B cell (primary cell): ENCODE measurements around the gene FBXO7. TPM values are rescaled to one million over a fixed set of nuclear protein-coding genes. Genes with fewer than 3 reads are reported as not detected.

Source experiments
- ATAC-seq: fragments of 200-7000 bp; cut with Tn5 transposase; one replicate; pipeline ENCODE4 v1.10.0; 2021; ENCODE audit warnings: low read depth, mild to moderate bottlenecking, moderate number of reproducible peaks, moderate library complexity
- CTCF ChIA-PET: fragments of 350-600 bp; sonication (Branson Sonifier 250); formaldehyde crosslinking; loops from one replicate; lab custom pipeline; 2021; ENCODE audit warnings: antibody characterized with exemption, inconsistent platforms; lab: Charles Lee
- POLR2A ChIA-PET: fragments of 350-600 bp; sonication (Branson Sonifier 250); formaldehyde crosslinking; loops from one replicate; lab custom pipeline; 2021; ENCODE audit warnings: antibody characterized with exemption; lab: Charles Lee
- DNase-seq: peaks from one replicate; pipeline ENCODE4 v3.0.0; 2013
- H2AFZ ChIP-seq: 2 replicates; pipeline ENCODE4 v1.6.1; 2012; ENCODE audit warnings: mild to moderate bottlenecking, low read depth, low read length; ENCODE audit not compliant: insufficient read depth, poor library complexity, severe bottlenecking
- H3K27ac ChIP-seq, 2 donors: 1 replicate in 1 of 2; 2 replicates in 1 of 2; pipeline ENCODE4 v1.5.1; 2012 to 2013; ENCODE audit warnings: low read length in 2 of 2, mild to moderate bottlenecking in 2 of 2, moderate library complexity in 1 of 2
- H3K27me3 ChIP-seq, 4 experiments: fragments of 200-600 bp in 1 of 4; sonication (generic) in 1 of 4; replicated peaks in 1 of 4; 1 replicate in 2 of 4; 2 replicates in 2 of 4; pipeline versions ENCODE4 v1.6.1 to v1.7.0; 2013 to 2016; ENCODE audit warnings: low read length in 3 of 4, mild to moderate bottlenecking in 2 of 4, mixed read lengths in 1 of 4, moderate library complexity in 1 of 4; ENCODE audit not compliant: insufficient read depth in 4 of 4, control insufficient read depth in 3 of 4; ENCODE audit errors: control extremely low read depth in 1 of 4
- H3K36me3 ChIP-seq, 2 experiments: replicated peaks in 1 of 2; 1 replicate in 1 of 2; 2 replicates in 1 of 2; pipeline versions ENCODE4 v1.6.1 to v1.7.1; 2013; ENCODE audit warnings: low read length in 1 of 2; ENCODE audit not compliant: insufficient read depth in 2 of 2, control insufficient read depth in 1 of 2; ENCODE audit errors: control extremely low read depth in 1 of 2, extremely low read depth in 1 of 2
- H3K4me1 ChIP-seq, 2 donors: fragments of 200-600 bp in 1 of 2; sonication (generic) in 1 of 2; 1 replicate in 1 of 2; 2 replicates in 1 of 2; pipeline versions ENCODE4 v1.5.1 to v1.6.1; 2013 to 2017; ENCODE audit warnings: low read length in 2 of 2; ENCODE audit not compliant: control insufficient read depth in 2 of 2, insufficient read depth in 2 of 2
- H3K4me2 ChIP-seq: replicated peaks from 2 replicates; pipeline ENCODE3; 2012; ENCODE audit warnings: mild to moderate bottlenecking, low read depth, low read length; ENCODE audit not compliant: poor library complexity, severe bottlenecking
- H3K4me3 ChIP-seq, 5 experiments: fragments of 200-600 bp in 1 of 5; sonication (generic) in 1 of 5; 1 replicate in 3 of 5; 2 replicates in 2 of 5; pipeline versions ENCODE4 v1.5.1 to v1.7.0; 2011 to 2016; ENCODE audit warnings: low read length in 4 of 5, mild to moderate bottlenecking in 4 of 5, low read depth in 2 of 5, control low read depth in 1 of 5, moderate library complexity in 1 of 5; ENCODE audit not compliant: insufficient read depth in 1 of 5; ENCODE audit errors: control extremely low read depth in 1 of 5, extremely low read depth in 1 of 5
- H3K79me2 ChIP-seq: fragments of 200-600 bp; sonication (generic); one replicate; pipeline ENCODE4 v1.6.0; 2016; ENCODE audit warnings: low read length; ENCODE audit not compliant: control insufficient read depth, insufficient read depth
- H3K9ac ChIP-seq: fragments of 200-600 bp; sonication (generic); 2 replicates; pipeline ENCODE4 v1.6.1; 2017; ENCODE audit warnings: mild to moderate bottlenecking, low read length, moderate library complexity
- H3K9me3 ChIP-seq, 3 donors: one replicate each; pipeline versions ENCODE4 v1.6.1 to v1.7.1; 2013; ENCODE audit warnings: low read length in 2 of 3; ENCODE audit not compliant: control insufficient read depth in 2 of 3, insufficient read depth in 1 of 3; ENCODE audit errors: control extremely low read depth in 1 of 3
- H4K20me1 ChIP-seq: 2 replicates; pipeline ENCODE4 v1.6.0; 2012; ENCODE audit warnings: mild to moderate bottlenecking, low read length; ENCODE audit not compliant: insufficient read depth, control insufficient read depth, poor library complexity, severe bottlenecking
- H3K27ac Mint-ChIP-seq: one replicate; pipeline ENCODE4 v1.8.0; 2021; ENCODE audit warnings: mixed read lengths
- H3K27me3 Mint-ChIP-seq: one replicate; pipeline ENCODE4 v1.8.0; 2021; ENCODE audit warnings: mixed read lengths
- H3K4me1 Mint-ChIP-seq: one replicate; pipeline ENCODE4 v1.8.0; 2021; ENCODE audit warnings: mixed read lengths
- H3K4me3 Mint-ChIP-seq: one replicate; pipeline ENCODE4 v1.8.0; 2021; ENCODE audit warnings: mixed read lengths
- H3K9me3 Mint-ChIP-seq: one replicate; pipeline ENCODE4 v1.8.0; 2022; ENCODE audit warnings: mixed read lengths; ENCODE audit not compliant: insufficient read depth
- CTCF ChIP-seq: fragments of 200-600 bp; IDR thresholded peaks from one replicate; pipeline ENCODE4 v1.8.0; 2022; ENCODE audit warnings: antibody characterized with exemption, mild to moderate bottlenecking
- EZH2 ChIP-seq: IDR thresholded peaks from 2 replicates; pipeline ENCODE4 v1.6.1; 2012; ENCODE audit warnings: borderline replicate concordance, low read depth, mild to moderate bottlenecking, moderate library complexity, low read length; ENCODE audit not compliant: insufficient read depth, poor library complexity, severe bottlenecking
- WGBS: methylation state at CpG from one replicate; pipeline ENCODE4 v1.1.5; 2013; ENCODE audit warnings: missing lambda C conversion rate; ENCODE audit not compliant: insufficient coverage; 5-methylcytosine and 5-hydroxymethylcytosine counted together
- intact Hi-C: fragments of 100-400 bp; cut with micrococcal nuclease; formaldehyde crosslinking; loops from one replicate; pipeline ENCODE4 v1.10.0; 2022
- polyA plus RNA-seq: library from polyadenylated mRNA; depleted of rRNA; stranded (reverse); fragments of >200 nt; gene quantifications from 2 replicates; pipeline ENCODE4 v1.2.3, GENCODE V29; 2012
- total RNA-seq, 2 donors: library from RNA; stranded (reverse); fragments of 120-200 nt in 1 of 2; gene quantifications; 1 replicate in 1 of 2; 2 replicates in 1 of 2; pipeline versions ENCODE4 v1.2.3 to v1.2.4, GENCODE V29; 2013 to 2022

The FBXO7 gene
- total and polyA plus RNA-seq, 2 donors (not counting 1 experiment from before 2014, with no cell fraction given): 66.2 to 106 TPM

GRCh38 chr22:32535531-32536190, 61.0 kb downstream of the FBXO7 start:
- no peaks in the 10 kb centered on the region for H3K36me3 ChIP-seq
- H3K4me1 ChIP-seq: no peaks in the 10 kb centered on the region
- no peak overlapping the region for H3K9ac ChIP-seq
- Mint-ChIP-seq H3K4me3 (no peak overlapping the region), H3K27me3 (peaks cover 13% of the 10 kb centered on the region), H3K4me1 (no peaks in the 10 kb centered on the region), H3K27ac (no peak overlapping the region), H3K9me3 (no peaks in the 10 kb centered on the region)
- no peaks in the 10 kb centered on the region for H3K79me2 ChIP-seq
- DNase-seq: no peak
- H3K27me3 ChIP-seq: peaks cover 0 to 6% (median 1%) of the 10 kb centered on the region in 4 experiments
- no peaks in the 10 kb centered on the region for H4K20me1 ChIP-seq
- H3K27ac ChIP-seq: no peak overlapping the region
- ChIA-PET POLR2A (no interaction called here), CTCF (interaction anchor here (1.0 kb wide), 1 partner anchor 15 kb away, joined by 3 read pairs; no protein-coding TSS in a partner anchor)
- 86% methylated on average over 10 of the region's 11 CpGs for WGBS
- TF ChIP-seq EZH2 (no peak), CTCF (no peak)
- no peak overlapping the region for H2AFZ ChIP-seq
- no peak overlapping the region for H3K4me2 ChIP-seq
- intact Hi-C loops: no loop called here
- no peak overlapping the region for H3K4me3 ChIP-seq
- no peaks in the 10 kb centered on the region for H3K9me3 ChIP-seq
- ATAC-seq: no peak

GRCh38 chr22:32536352-32536751, 61.7 kb downstream of the FBXO7 start:
- Histone ChIP-seq H3K36me3 (no peaks in the 10 kb centered on the region), H3K4me3 (no peak overlapping the region), H3K9me3 (no peaks in the 10 kb centered on the region), H3K4me1 (no peaks in the 10 kb centered on the region), H3K27me3 (peaks cover 0 to 6% (median 1%) of the 10 kb centered on the region in 4 experiments), H3K27ac (no peak overlapping the region), H3K4me2 (no peak overlapping the region), H3K9ac (no peak overlapping the region), H4K20me1 (no peaks in the 10 kb centered on the region), H2AFZ (no peak overlapping the region), H3K79me2 (no peaks in the 10 kb centered on the region)
- Mint-ChIP-seq H3K4me1 (no peaks in the 10 kb centered on the region), H3K27me3 (peaks cover 13% of the 10 kb centered on the region), H3K9me3 (no peaks in the 10 kb centered on the region), H3K27ac (no peak overlapping the region), H3K4me3 (no peak overlapping the region)
- ATAC-seq (no peak), DNase-seq (no peak)
- CTCF ChIA-PET: interaction anchor here (0.7 kb wide), 1 partner anchor 140 kb away, joined by 3 read pairs; no protein-coding TSS in a partner anchor
- POLR2A ChIA-PET: no interaction called here
- intact Hi-C loops: no loop called here
- WGBS: 60% methylated on average over 2 of the region's 2 CpGs
- TF ChIP-seq CTCF: no peak
- no peak for TF ChIP-seq EZH2
